ENCODE data around the gene MINK1. TPM values are rescaled to one million over a fixed set of nuclear protein-coding genes. Genes with fewer than 3 reads are reported as not detected.

MINK1 gene
- total RNA-seq, 4 donors from 2014 or later = 128 to 406 (median 181) TPM

- WGBS, 2 donors (ENCODE audit: low coverage in 1 of 2) = 96 to 97% methylated on average over 14 to 18 of the region's 18 CpGs
- peaks cover 0 to under 1% (median under 1%) of the 10 kb centered on the region in 4 donors for H3K4me1 ChIP-seq
- DNase-seq = no peak
- in situ Hi-C loops (cut with MboI; ENCODE audit: low pct_ligation_motif_present in 1 of 4, low pct_unique_long_range_greater_than_20kb in 1 of 4, low sequenced_read_pairs in 3 of 4) = no loop called here
- TF ChIP-seq POLR2A (IDR thresholded peaks at IDR 0.05) (no peak), CTCF (IDR thresholded peaks at IDR 0.05) (no peak), POLR2AphosphoS5 (IDR thresholded peaks at IDR 0.05) (no peak), EP300 (IDR thresholded peaks at IDR 0.05; ENCODE audit: low read depth) (no peak)
- no peak overlapping the region for H3K27ac ChIP-seq
- H3K9me3 ChIP-seq = no peaks in the 10 kb centered on the region
- intact Hi-C loops (cut with DNase I; ENCODE audit: low total_unique reads) = no loop called here
- H3K27me3 ChIP-seq = no peaks in the 10 kb centered on the region
- no peaks in the 10 kb centered on the region for H3K36me3 ChIP-seq
- H3K4me3 ChIP-seq = no peak overlapping the region
Observed at GRCh38 chr17:4928881-4929280, 95.7 kb downstream of the MINK1 start.

DNA sequence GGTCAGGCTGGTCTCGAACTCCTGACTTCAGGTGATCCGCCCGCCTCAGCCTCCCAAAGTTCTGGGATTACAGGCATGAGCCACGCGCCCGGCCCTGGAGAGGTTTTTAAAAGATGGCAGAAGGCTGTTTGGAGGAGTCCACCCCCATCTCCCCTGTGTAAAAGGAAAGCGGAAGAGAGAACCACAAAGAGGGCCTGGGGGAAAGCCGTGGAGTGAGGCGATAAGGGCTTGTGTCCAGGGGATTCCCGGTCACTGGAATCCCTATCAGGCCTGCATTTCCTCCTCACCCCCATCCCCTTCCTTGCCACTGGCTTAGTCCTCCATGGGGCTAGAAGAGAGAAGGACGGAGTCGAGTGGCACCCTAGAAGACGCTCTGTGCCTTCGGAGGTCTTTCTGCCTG, 98.8 kb downstream of the MINK1 start, which contains the start of gene GP1BA:
GP1BA (plus strand) TSS at position 315 of the 400 bp plus-strand sequence. CDS start 328 bp downstream, outside the sequence.
- Histone ChIP-seq H3K4me3 (no peak within 1 kb of the TSS), H3K9me3 (no peaks in the 10 kb centered on the region), H3K36me3 (peaks cover 0 to 1% (median 0%) of the 10 kb centered on the region in 4 donors), H3K4me1 (peaks cover 3 to 8% (median 7%) of the 10 kb centered on the region in 4 donors), H3K27ac (no peak within 1 kb of the TSS), H3K27me3 (no peaks in the 10 kb centered on the region)
- WGBS, 2 donors (ENCODE audit: low coverage in 1 of 2) = 67 to 79% methylated on average over 3 to 14 of the region's 14 CpGs
- no peak for DNase-seq
- in situ Hi-C loops (cut with MboI; ENCODE audit: low pct_ligation_motif_present in 1 of 4, low pct_unique_long_range_greater_than_20kb in 1 of 4, low sequenced_read_pairs in 3 of 4) = no loop called here
- intact Hi-C loops (cut with DNase I; ENCODE audit: low total_unique reads) = loop anchor here (10.0 kb wide), 1 partner anchor 53 kb away; the partner anchor contains the start of gene CAMTA2
- TF ChIP-seq CTCF (IDR thresholded peaks at IDR 0.05) = no peak
- no peak for TF ChIP-seq POLR2AphosphoS5 (IDR thresholded peaks at IDR 0.05)
- TF ChIP-seq POLR2A (IDR thresholded peaks at IDR 0.05) = no peak
- TF ChIP-seq EP300 (IDR thresholded peaks at IDR 0.05; ENCODE audit: low read depth) = no peak

DNA sequence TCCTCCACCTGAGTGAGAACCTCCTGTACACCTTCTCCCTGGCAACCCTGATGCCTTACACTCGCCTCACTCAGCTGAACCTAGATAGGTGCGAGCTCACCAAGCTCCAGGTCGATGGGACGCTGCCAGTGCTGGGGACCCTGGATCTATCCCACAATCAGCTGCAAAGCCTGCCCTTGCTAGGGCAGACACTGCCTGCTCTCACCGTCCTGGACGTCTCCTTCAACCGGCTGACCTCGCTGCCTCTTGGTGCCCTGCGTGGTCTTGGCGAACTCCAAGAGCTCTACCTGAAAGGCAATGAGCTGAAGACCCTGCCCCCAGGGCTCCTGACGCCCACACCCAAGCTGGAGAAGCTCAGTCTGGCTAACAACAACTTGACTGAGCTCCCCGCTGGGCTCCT, 99.6 kb downstream of the MINK1 start:
- in situ Hi-C loops (cut with MboI; ENCODE audit: low pct_ligation_motif_present in 1 of 4, low pct_unique_long_range_greater_than_20kb in 1 of 4, low sequenced_read_pairs in 3 of 4) = no loop called here
- no peaks in the 10 kb centered on the region for H3K27me3 ChIP-seq
- WGBS, 2 donors (ENCODE audit: low coverage in 1 of 2) = 90% methylated on average over 9 of the region's 12 CpGs; no CpG with 5 or more reads in 1 of the 2 donors
- no peaks in the 10 kb centered on the region for H3K9me3 ChIP-seq
- H3K4me3 ChIP-seq = no peak overlapping the region
- intact Hi-C loops (cut with DNase I; ENCODE audit: low total_unique reads) = loop anchor here (10.0 kb wide), 1 partner anchor 52 kb away; the partner anchor contains the start of gene CAMTA2
- H3K27ac ChIP-seq = no peak overlapping the region
- H3K36me3 ChIP-seq = peaks cover 0 to 9% (median 3%) of the 10 kb centered on the region in 4 donors
- peaks cover 3 to 8% (median 7%) of the 10 kb centered on the region in 4 donors for H3K4me1 ChIP-seq
- TF ChIP-seq EP300 (IDR thresholded peaks at IDR 0.05; ENCODE audit: low read depth) (no peak), CTCF (IDR thresholded peaks at IDR 0.05) (no peak), POLR2A (IDR thresholded peaks at IDR 0.05) (no peak), POLR2AphosphoS5 (IDR thresholded peaks at IDR 0.05) (no peak)
- no peak for DNase-seq

GRCh38 chr17:4933646-4934045, 100.5 kb downstream of the MINK1 start:
- Histone ChIP-seq H3K36me3 (peaks cover 0 to 9% (median 4%) of the 10 kb centered on the region in 4 donors), H3K27ac (no peak overlapping the region), H3K27me3 (no peaks in the 10 kb centered on the region), H3K4me1 (peaks cover 11 to 16% (median 14%) of the 10 kb centered on the region in 4 donors), H3K9me3 (no peaks in the 10 kb centered on the region), H3K4me3 (no peak overlapping the region)
- in situ Hi-C loops (cut with MboI; ENCODE audit: low pct_ligation_motif_present in 1 of 4, low pct_unique_long_range_greater_than_20kb in 1 of 4, low sequenced_read_pairs in 3 of 4) (no loop called here), intact Hi-C loops (cut with DNase I; ENCODE audit: low total_unique reads) (loop anchor here (10.0 kb wide), 1 partner anchor 51 kb away; the partner anchor contains the start of gene CAMTA2)
- no peak for TF ChIP-seq EP300 (IDR thresholded peaks at IDR 0.05; ENCODE audit: low read depth)
- no peak for TF ChIP-seq CTCF (IDR thresholded peaks at IDR 0.05)
- no peak for TF ChIP-seq POLR2A (IDR thresholded peaks at IDR 0.05)
- no peak for TF ChIP-seq POLR2AphosphoS5 (IDR thresholded peaks at IDR 0.05)
- 76% methylated on average over 12 of the region's 16 CpGs; no CpG with 5 or more reads in 1 of the 2 donors for WGBS, 2 donors (ENCODE audit: low coverage in 1 of 2)
- DNase-seq = no peak

All from transverse colon (tissue), 4 donors.